MM.1S (cell line): ENCODE data around the gene SYT13.
A peak's percentile ranks its signal among the peaks of the same experiment; 100 is the strongest.

Experiments used
- DNase-seq: peaks from one replicate; pipeline ENCODE4 v3.0.0-alpha.2; 2015
- H2AFZ ChIP-seq: fragments of 300-600 bp; sonication (generic); 2 replicates; pipeline ENCODE4 v1.6.0; 2016; ENCODE audit warnings: antibody characterized with exemption, low read length
- H3F3A ChIP-seq: fragments of 300-600 bp; sonication (generic); 2 replicates; pipeline ENCODE4 v1.6.1; 2016; ENCODE audit warnings: mild to moderate bottlenecking, antibody characterized with exemption, low read length, moderate library complexity, mixed read lengths; ENCODE audit not compliant: insufficient read depth
- H3K27ac ChIP-seq: fragments of 300-600 bp; sonication (generic); 2 replicates; pipeline ENCODE4 v1.5.1; 2016; ENCODE audit warnings: mild to moderate bottlenecking, low read length
- H3K27me3 ChIP-seq: fragments of 300-600 bp; sonication (generic); replicated peaks from 2 replicates; pipeline ENCODE4 v1.6.0; 2016; ENCODE audit warnings: low read length; ENCODE audit not compliant: insufficient read depth
- H3K36me3 ChIP-seq: fragments of 300-600 bp; sonication (generic); replicated peaks from 2 replicates; pipeline ENCODE4 v1.6.1; 2016; ENCODE audit warnings: mild to moderate bottlenecking, low read length, mixed read lengths; ENCODE audit not compliant: insufficient read depth
- H3K4me1 ChIP-seq: fragments of 300-600 bp; sonication (generic); 2 replicates; pipeline ENCODE4 v1.6.1; 2016; ENCODE audit warnings: low read length, mixed read lengths
- H3K4me2 ChIP-seq: fragments of 300-600 bp; sonication (generic); 2 replicates; pipeline ENCODE4 v1.6.0; 2016; ENCODE audit warnings: low read depth, low read length
- H3K4me3 ChIP-seq: fragments of 300-600 bp; sonication (generic); 2 replicates; pipeline ENCODE4 v1.5.1; 2016; ENCODE audit warnings: low read length, mixed read lengths
- H3K79me2 ChIP-seq: fragments of 300-600 bp; sonication (generic); 2 replicates; pipeline ENCODE4 v1.6.1; 2016; ENCODE audit warnings: mixed run types, low read length, mixed read lengths
- H3K9ac ChIP-seq: fragments of 300-600 bp; sonication (generic); 2 replicates; pipeline ENCODE4 v1.6.1; 2016; ENCODE audit warnings: low read length, mixed read lengths
- H3K9me2 ChIP-seq: fragments of 300-600 bp; sonication (generic); replicated peaks from 2 replicates; pipeline ENCODE4 v1.6.1; 2016; ENCODE audit warnings: mild to moderate bottlenecking, low read length, mixed read lengths; ENCODE audit not compliant: insufficient read depth
- H3K9me3 ChIP-seq: fragments of 300-600 bp; sonication (generic); replicated peaks from 2 replicates; pipeline ENCODE4 v1.6.1; 2016; ENCODE audit warnings: mild to moderate bottlenecking, low read length, mixed read lengths; ENCODE audit not compliant: insufficient read depth
- H4K20me1 ChIP-seq: fragments of 300-600 bp; sonication (generic); 2 replicates; pipeline ENCODE4 v1.6.1; 2016; ENCODE audit warnings: mild to moderate bottlenecking, low read length, moderate library complexity, mixed read lengths; ENCODE audit not compliant: insufficient read depth
- CTCF ChIP-seq: fragments of 300-600 bp; sonication (generic); IDR thresholded peaks from 2 replicates; pipeline ENCODE4 v1.5.1; 2016; ENCODE audit warnings: antibody characterized with exemption, low read length, mixed read lengths
- EZH2 ChIP-seq: fragments of 300-600 bp; sonication (generic); optimal IDR thresholded peaks from 2 replicates; pipeline ENCODE3; 2017; ENCODE audit warnings: low read depth, mild to moderate bottlenecking, antibody characterized with exemption, low read length, mixed read lengths
- EZH2phosphoT487 ChIP-seq: fragments of 300-600 bp; sonication (generic); IDR thresholded peaks from 2 replicates; pipeline ENCODE4 v1.6.1; 2018; ENCODE audit warnings: antibody characterized with exemption, low read length

SYT13 gene

GRCh38 chr11:45334410-45334809 is 48.3 kb upstream of the SYT13 start:
- H3K4me3 ChIP-seq, result no peak overlapping the region
- 0 out of 2 replicates have a peak, but pooled peaks cover 3% of the 10 kb centered on the region for H3K4me1 ChIP-seq
- no peaks in the 10 kb centered on the region for H3K27me3 ChIP-seq
- no peak overlapping the region for H2AFZ ChIP-seq
- no peaks in the 10 kb centered on the region for H4K20me1 ChIP-seq
- H3K4me2 ChIP-seq, result no peak overlapping the region
- DNase-seq, result no peak
- H3K79me2 ChIP-seq, result no peaks in the 10 kb centered on the region
- H3K36me3 ChIP-seq, result no peaks in the 10 kb centered on the region
- H3K9me3 ChIP-seq, result no peaks in the 10 kb centered on the region
- no peak overlapping the region for H3K27ac ChIP-seq
- H3K9ac ChIP-seq, result no peak overlapping the region
- no peaks in the 10 kb centered on the region for H3F3A ChIP-seq
- no peak for TF ChIP-seq CTCF
- no peak for TF ChIP-seq EZH2phosphoT487
- TF ChIP-seq EZH2, result no peak
- no peaks in the 10 kb centered on the region for H3K9me2 ChIP-seq

- no peaks in the 10 kb centered on the region for H3K79me2 ChIP-seq
- no peak overlapping the region for H3K9ac ChIP-seq
- peak overlapping the region; percentile 47 for H3K4me2 ChIP-seq
- no peak overlapping the region for H3K27ac ChIP-seq
- no peaks in the 10 kb centered on the region for H3K27me3 ChIP-seq
- TF ChIP-seq CTCF (no peak), EZH2 (no peak), EZH2phosphoT487 (no peak)
- H4K20me1 ChIP-seq, result no peaks in the 10 kb centered on the region
- no peaks in the 10 kb centered on the region for H3K36me3 ChIP-seq
- peak overlapping the region; percentile 57 for H2AFZ ChIP-seq
- no peaks in the 10 kb centered on the region for H3K9me2 ChIP-seq
- H3K9me3 ChIP-seq, result no peaks in the 10 kb centered on the region
- H3K4me3 ChIP-seq, result 0 out of 2 replicates have a peak overlapping the region, but pooled peaks have one; percentile 14
- DNase-seq, result peak; percentile 16
- H3K4me1 ChIP-seq, result 0 out of 2 replicates have a peak, but pooled peaks cover 3% of the 10 kb centered on the region
- no peaks in the 10 kb centered on the region for H3F3A ChIP-seq
Observed at GRCh38 chr11:45333001-45333971, 47.1 kb upstream of the SYT13 start.

- H3K9me2 ChIP-seq, result no peaks in the 10 kb centered on the region
- H3K27me3 ChIP-seq, result no peaks in the 10 kb centered on the region
- peak; percentile 51 for TF ChIP-seq CTCF
- TF ChIP-seq EZH2, result no peak
- TF ChIP-seq EZH2phosphoT487, result no peak
- H3K4me2 ChIP-seq, result peak overlapping the region; percentile 47
- no peaks in the 10 kb centered on the region for H3K9me3 ChIP-seq
- 0 out of 2 replicates have a peak overlapping the region, but pooled peaks have one; percentile 14 for H3K4me3 ChIP-seq
- H3F3A ChIP-seq, result no peaks in the 10 kb centered on the region
- H3K4me1 ChIP-seq, result 0 out of 2 replicates have a peak, but pooled peaks cover 3% of the 10 kb centered on the region
- H2AFZ ChIP-seq, result peak overlapping the region; percentile 57
- H3K36me3 ChIP-seq, result no peaks in the 10 kb centered on the region
- no peak overlapping the region for H3K27ac ChIP-seq
- H3K9ac ChIP-seq, result no peak overlapping the region
- DNase-seq, result peak; percentile 21
- H4K20me1 ChIP-seq, result no peaks in the 10 kb centered on the region
- no peaks in the 10 kb centered on the region for H3K79me2 ChIP-seq
Observed at GRCh38 chr11:45332276-45332934, 46.3 kb upstream of the SYT13 start.
